ENCODE data around the gene ZNF783.
"Not testable (repeated sequence)": the region's sequence is repeated elsewhere in the genome, so short reads cannot be mapped to it uniquely, and the experiment has no call there.

Gene ZNF783

DNA sequence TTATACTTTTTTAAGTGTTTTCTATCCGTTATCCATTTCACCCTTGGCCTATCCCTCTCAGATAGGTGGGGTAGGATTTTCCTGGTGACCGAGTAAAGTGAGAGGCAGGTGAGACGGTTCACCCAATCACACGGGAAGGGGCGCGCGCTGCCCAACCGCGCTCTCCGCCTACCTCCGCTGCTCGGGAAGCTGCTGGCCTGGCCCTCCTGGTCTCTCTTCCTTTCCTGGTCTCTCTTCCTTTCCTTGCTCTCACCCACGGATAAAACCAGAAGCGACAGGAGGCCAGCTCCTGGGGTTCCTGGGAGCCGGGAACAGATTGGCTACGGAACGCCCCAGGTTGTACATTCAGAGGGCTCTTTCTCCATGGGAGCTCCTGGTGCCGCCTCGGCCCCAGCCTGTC is 36.9 kb upstream of the ZNF783 start:
- Histone ChIP-seq H3K9me3 (ENCODE audit: low read length) (no peaks in the 10 kb centered on the region), H3K4me1 (ENCODE audit: insufficient read depth, low read length, severe bottlenecking) (no peaks in the 10 kb centered on the region), H4K20me1 (ENCODE audit: insufficient read depth, low read length) (no peaks in the 10 kb centered on the region), H3K27me3 (ENCODE audit: insufficient read depth, low read length) (no peaks in the 10 kb centered on the region), H3K9me2 (ENCODE audit: low read depth, low read length) (no peaks in the 10 kb centered on the region), H3K36me3 (ENCODE audit: insufficient read depth, low read length) (no peaks in the 10 kb centered on the region; the same call in 1 of the 2 replicates), H3K4me3 (ENCODE audit: low read depth, low read length, poor library complexity, severe bottlenecking) (no peak overlapping the region), H3K4me2 (ENCODE audit: low read length) (no peak overlapping the region), H3K9ac (ENCODE audit: low read length) (no peak overlapping the region), H2AFZ (ENCODE audit: low read length) (no peak overlapping the region), H3K79me2 (ENCODE audit: insufficient read depth, low read length) (no peaks in the 10 kb centered on the region), H3F3A (ENCODE audit: insufficient read depth, low read length) (no peaks in the 10 kb centered on the region), H3K27ac (ENCODE audit: low read depth, low read length, poor library complexity, severe bottlenecking) (no peak overlapping the region)
- TF ChIP-seq, protein P1, sequence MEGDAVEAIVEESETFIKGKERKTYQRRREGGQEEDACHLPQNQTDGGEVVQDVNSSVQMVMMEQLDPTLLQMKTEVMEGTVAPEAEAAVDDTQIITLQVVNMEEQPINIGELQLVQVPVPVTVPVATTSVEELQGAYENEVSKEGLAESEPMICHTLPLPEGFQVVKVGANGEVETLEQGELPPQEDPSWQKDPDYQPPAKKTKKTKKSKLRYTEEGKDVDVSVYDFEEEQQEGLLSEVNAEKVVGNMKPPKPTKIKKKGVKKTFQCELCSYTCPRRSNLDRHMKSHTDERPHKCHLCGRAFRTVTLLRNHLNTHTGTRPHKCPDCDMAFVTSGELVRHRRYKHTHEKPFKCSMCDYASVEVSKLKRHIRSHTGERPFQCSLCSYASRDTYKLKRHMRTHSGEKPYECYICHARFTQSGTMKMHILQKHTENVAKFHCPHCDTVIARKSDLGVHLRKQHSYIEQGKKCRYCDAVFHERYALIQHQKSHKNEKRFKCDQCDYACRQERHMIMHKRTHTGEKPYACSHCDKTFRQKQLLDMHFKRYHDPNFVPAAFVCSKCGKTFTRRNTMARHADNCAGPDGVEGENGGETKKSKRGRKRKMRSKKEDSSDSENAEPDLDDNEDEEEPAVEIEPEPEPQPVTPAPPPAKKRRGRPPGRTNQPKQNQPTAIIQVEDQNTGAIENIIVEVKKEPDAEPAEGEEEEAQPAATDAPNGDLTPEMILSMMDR (IDR thresholded peaks at IDR 0.05; ENCODE audit: low read length), result no peak
- TF ChIP-seq EZH2 (IDR thresholded peaks at IDR 0.05; ENCODE audit: borderline replicate concordance, low read length), result no peak

DNA sequence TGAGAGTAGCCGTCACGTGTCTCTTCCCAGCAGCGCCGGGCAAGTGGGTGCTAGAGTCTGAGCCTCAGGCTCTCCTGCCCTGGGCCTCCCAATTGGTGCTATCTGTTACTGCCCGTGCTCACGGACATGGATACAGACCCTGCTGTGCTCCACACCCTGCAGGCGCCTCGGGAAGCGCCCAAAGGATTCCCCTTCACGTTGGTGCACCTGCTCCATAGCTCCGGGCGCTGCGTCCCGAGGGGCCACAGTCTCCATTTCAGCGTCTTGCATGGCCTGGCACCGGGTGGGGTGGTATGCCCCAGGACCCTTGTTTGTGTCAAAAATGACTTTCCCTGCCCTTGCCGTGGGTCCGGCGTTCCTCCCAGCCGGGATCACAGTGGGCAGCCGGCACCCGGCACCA is 36.3 kb upstream of the ZNF783 start:
- no peak overlapping the region for H2AFZ ChIP-seq (ENCODE audit: low read length)
- H3K4me3 ChIP-seq (ENCODE audit: low read depth, low read length, poor library complexity, severe bottlenecking), result no peak overlapping the region
- no peak overlapping the region for H3K4me2 ChIP-seq (ENCODE audit: low read length)
- H3K9ac ChIP-seq (ENCODE audit: low read length), result no peak overlapping the region
- H4K20me1 ChIP-seq (ENCODE audit: insufficient read depth, low read length), result no peaks in the 10 kb centered on the region
- no peak overlapping the region for H3K27ac ChIP-seq (ENCODE audit: low read depth, low read length, poor library complexity, severe bottlenecking)
- no peaks in the 10 kb centered on the region for H3K79me2 ChIP-seq (ENCODE audit: insufficient read depth, low read length)
- H3F3A ChIP-seq (ENCODE audit: insufficient read depth, low read length), result no peaks in the 10 kb centered on the region
- H3K27me3 ChIP-seq (ENCODE audit: insufficient read depth, low read length), result no peaks in the 10 kb centered on the region
- H3K9me3 ChIP-seq (ENCODE audit: low read length), result no peaks in the 10 kb centered on the region
- no peak for TF ChIP-seq EZH2 (IDR thresholded peaks at IDR 0.05; ENCODE audit: borderline replicate concordance, low read length)
- TF ChIP-seq, protein P1 (IDR thresholded peaks at IDR 0.05; ENCODE audit: low read length), result no peak
- no peaks in the 10 kb centered on the region; the same call in 1 of the 2 replicates for H3K36me3 ChIP-seq (ENCODE audit: insufficient read depth, low read length)
- H3K4me1 ChIP-seq (ENCODE audit: insufficient read depth, low read length, severe bottlenecking), result no peaks in the 10 kb centered on the region
- no peaks in the 10 kb centered on the region for H3K9me2 ChIP-seq (ENCODE audit: low read depth, low read length)

DNA sequence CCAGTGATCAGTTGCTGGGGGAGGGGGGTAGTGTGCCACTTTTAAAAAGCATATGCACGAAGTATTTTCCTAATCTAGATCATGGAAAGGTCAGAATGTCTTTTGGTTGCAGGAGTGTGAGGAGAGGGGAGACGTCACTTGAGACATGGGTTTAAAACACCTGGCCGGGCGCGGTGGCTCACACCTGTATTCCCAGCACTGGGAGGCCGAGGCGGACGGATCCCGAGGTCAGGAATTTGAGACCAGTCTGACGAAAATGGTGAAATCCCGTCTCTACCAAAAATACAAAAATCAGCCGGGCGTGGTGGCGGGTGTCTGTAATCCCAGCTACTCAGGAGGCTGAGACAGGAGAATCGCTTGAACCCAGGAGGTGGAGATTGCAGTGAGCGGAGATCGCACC is 35.6 kb upstream of the ZNF783 start:
- H3K27me3 ChIP-seq (ENCODE audit: insufficient read depth, low read length); H2AFZ ChIP-seq (ENCODE audit: low read length); H4K20me1 ChIP-seq (ENCODE audit: insufficient read depth, low read length); H3K9me3 ChIP-seq (ENCODE audit: low read length); H3K9me2 ChIP-seq (ENCODE audit: low read depth, low read length); H3K79me2 ChIP-seq (ENCODE audit: insufficient read depth, low read length); H3K4me1 ChIP-seq (ENCODE audit: insufficient read depth, low read length, severe bottlenecking); H3K4me3 ChIP-seq (ENCODE audit: low read depth, low read length, poor library complexity, severe bottlenecking); H3K4me2 ChIP-seq (ENCODE audit: low read length); H3K27ac ChIP-seq (ENCODE audit: low read depth, low read length, poor library complexity, severe bottlenecking); H3K9ac ChIP-seq (ENCODE audit: low read length); H3F3A ChIP-seq (ENCODE audit: insufficient read depth, low read length); H3K36me3 ChIP-seq (ENCODE audit: insufficient read depth, low read length): not testable (repeated sequence)

DNA sequence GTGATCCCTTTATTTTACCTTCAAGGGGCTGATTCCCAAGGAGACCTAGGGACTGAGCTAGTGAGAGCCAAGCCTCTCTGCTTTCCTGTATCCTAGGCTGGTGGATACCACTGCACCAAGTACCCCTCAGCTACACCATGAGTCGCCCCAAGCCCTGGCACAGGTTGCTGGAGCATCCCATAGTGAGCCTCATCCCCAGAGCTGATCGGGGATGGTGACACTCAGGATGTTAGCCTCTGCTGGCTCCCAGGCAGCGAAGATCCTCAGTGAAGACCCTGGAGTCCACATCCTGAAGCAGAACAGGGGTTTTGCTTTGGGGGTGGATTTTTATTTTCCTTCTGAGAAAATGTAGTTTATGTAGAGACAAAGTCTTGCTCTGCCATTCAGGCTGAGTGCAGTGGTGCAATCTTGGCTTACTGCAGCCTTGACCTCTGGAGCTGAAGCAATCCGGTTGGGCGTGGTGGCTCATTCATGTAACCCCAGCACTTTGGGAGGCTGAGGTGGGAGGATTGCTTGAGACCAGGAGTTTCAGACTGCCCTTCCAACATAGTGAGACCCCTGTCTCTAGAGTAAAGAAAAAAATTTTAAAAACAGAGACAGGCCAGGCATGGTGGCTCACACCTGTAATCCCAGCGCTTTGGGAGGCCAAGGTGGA is 35.0 kb upstream of the ZNF783 start:
- Histone ChIP-seq H3K9me3 (ENCODE audit: low read length) (no peaks in the 10 kb centered on the region), H2AFZ (ENCODE audit: low read length) (no peak overlapping the region), H3K9me2 (ENCODE audit: low read depth, low read length) (no peaks in the 10 kb centered on the region), H3K4me2 (ENCODE audit: low read length) (no peak overlapping the region), H3K9ac (ENCODE audit: low read length) (no peak overlapping the region), H3K4me1 (ENCODE audit: insufficient read depth, low read length, severe bottlenecking) (no peaks in the 10 kb centered on the region), H3K79me2 (ENCODE audit: insufficient read depth, low read length) (no peaks in the 10 kb centered on the region), H4K20me1 (ENCODE audit: insufficient read depth, low read length) (no peaks in the 10 kb centered on the region), H3K27ac (ENCODE audit: low read depth, low read length, poor library complexity, severe bottlenecking) (no peak overlapping the region), H3F3A (ENCODE audit: insufficient read depth, low read length) (no peaks in the 10 kb centered on the region), H3K27me3 (ENCODE audit: insufficient read depth, low read length) (no peaks in the 10 kb centered on the region), H3K36me3 (ENCODE audit: insufficient read depth, low read length) (no peaks in the 10 kb centered on the region; the same call in 1 of the 2 replicates), H3K4me3 (ENCODE audit: low read depth, low read length, poor library complexity, severe bottlenecking) (no peak overlapping the region)
- no peak for TF ChIP-seq EZH2 (IDR thresholded peaks at IDR 0.05; ENCODE audit: borderline replicate concordance, low read length)
- TF ChIP-seq, protein P1 (IDR thresholded peaks at IDR 0.05; ENCODE audit: low read length), result no peak

Data from OCI-LY1 (cell line).